Hepatocyte (in vitro differentiated cells): ENCODE measurements around the gene GADD45G. TPM values are rescaled to one million over a fixed set of nuclear protein-coding genes. Genes with fewer than 3 reads are reported as not detected.

Experiments used
- DNase-seq: peaks from one replicate; pipeline ENCODE4 v3.0.0-alpha.2; 2016; ENCODE audit warnings: low spot score
- H2AFZ ChIP-seq: fragments of 200-600 bp; sonication (generic); 2 replicates; pipeline ENCODE4 v1.6.0; 2016; ENCODE audit warnings: antibody characterized with exemption, mild to moderate bottlenecking
- H3K27ac ChIP-seq: fragments of 200-600 bp; sonication (generic); 2 replicates; pipeline ENCODE4 v1.5.1; 2016; ENCODE audit warnings: mild to moderate bottlenecking
- H3K27me3 ChIP-seq: fragments of 200-600 bp; sonication (generic); 2 replicates; pipeline ENCODE4 v1.6.1; 2016
- H3K36me3 ChIP-seq: fragments of 200-600 bp; sonication (generic); replicated peaks from 2 replicates; pipeline ENCODE4 v1.5.1; 2016; ENCODE audit warnings: low read depth; ENCODE audit not compliant: insufficient read depth
- H3K4me1 ChIP-seq: fragments of 200-600 bp; sonication (generic); 2 replicates; pipeline ENCODE4 v1.5.1; 2016; ENCODE audit warnings: mild to moderate bottlenecking, moderate library complexity; ENCODE audit not compliant: insufficient read depth
- H3K4me2 ChIP-seq: fragments of 200-600 bp; sonication (generic); 2 replicates; pipeline ENCODE4 v1.6.0; 2016
- H3K4me3 ChIP-seq: fragments of 200-600 bp; sonication (generic); 2 replicates; pipeline ENCODE4 v1.5.1; 2016; ENCODE audit warnings: mild to moderate bottlenecking
- H3K79me2 ChIP-seq: fragments of 200-600 bp; sonication (generic); 2 replicates; pipeline ENCODE4 v1.6.0; 2017; ENCODE audit warnings: mild to moderate bottlenecking
- H3K9me2 ChIP-seq: fragments of 200-600 bp; sonication (generic); replicated peaks from 2 replicates; pipeline ENCODE4 v1.6.0; 2017; ENCODE audit warnings: mild to moderate bottlenecking; ENCODE audit not compliant: insufficient read depth
- H3K9me3 ChIP-seq: fragments of 200-600 bp; sonication (generic); 2 replicates; pipeline ENCODE4 v1.5.1; 2016; ENCODE audit warnings: low read depth, mild to moderate bottlenecking
- H4K20me1 ChIP-seq: fragments of 200-600 bp; sonication (generic); 2 replicates; pipeline ENCODE4 v1.6.0; 2016; ENCODE audit warnings: mild to moderate bottlenecking; ENCODE audit not compliant: insufficient read depth, poor library complexity, severe bottlenecking
- CTCF ChIP-seq: fragments of 200-600 bp; sonication (generic); IDR thresholded peaks from 2 replicates; pipeline ENCODE4 v1.5.1; 2016; ENCODE audit warnings: antibody characterized with exemption, mild to moderate bottlenecking; ENCODE audit not compliant: poor library complexity
- EZH2 ChIP-seq: fragments of 200-600 bp; sonication (generic); IDR thresholded peaks from 2 replicates; pipeline ENCODE4 v1.6.1; 2016; ENCODE audit warnings: antibody characterized with exemption, mild to moderate bottlenecking, borderline replicate concordance
- EZH2phosphoT487 ChIP-seq: fragments of 200-600 bp; sonication (generic); IDR thresholded peaks from one replicate; pipeline ENCODE4 v1.6.1; 2018; ENCODE audit warnings: antibody characterized with exemption, mild to moderate bottlenecking, low read depth, moderate library complexity; ENCODE audit not compliant: unreplicated experiment, severe bottlenecking
- WGBS: methylation state at CpG from one replicate; pipeline ENCODE4 v1.1.6; 2016; ENCODE audit warnings: low lambda C conversion rate; ENCODE audit errors: missing lambda C conversion rate; 5-methylcytosine and 5-hydroxymethylcytosine counted together
- polyA plus RNA-seq: library from polyadenylated mRNA; unstranded; fragments of >200 nt; fragmentation: Nextera tagmentation; extraction: Ambion mirVana; gene quantifications from 2 replicates; pipeline ENCODE4 v1.2.1, GENCODE V29; 2016
- total RNA-seq: library from RNA; depleted of rRNA; stranded (reverse); fragments of >200 nt; gene quantifications from 2 replicates; pipeline ENCODE4 v1.2.3, GENCODE V29; 2014

GADD45G gene
- total and polyA plus RNA-seq, 2 experiments from 2014 or later, result 15.7 to 45.1 TPM

- peaks cover 13% of the 10 kb centered on the region for H3K4me1 ChIP-seq
- H3K36me3 ChIP-seq, result no peaks in the 10 kb centered on the region
- no peak overlapping the region for H3K4me3 ChIP-seq
- no peaks in the 10 kb centered on the region for H3K9me3 ChIP-seq
- no peak for TF ChIP-seq EZH2
- no peak for TF ChIP-seq EZH2phosphoT487
- TF ChIP-seq CTCF, result no peak
- H2AFZ ChIP-seq, result no peak overlapping the region
- WGBS, result 94% methylated on average over 6 of the region's 6 CpGs
- no peak for DNase-seq
- H3K27ac ChIP-seq, result no peak overlapping the region
- H3K4me2 ChIP-seq, result no peak overlapping the region
- H3K27me3 ChIP-seq, result no peaks in the 10 kb centered on the region
- H4K20me1 ChIP-seq, result no peaks in the 10 kb centered on the region
- no peaks in the 10 kb centered on the region for H3K9me2 ChIP-seq
- no peaks in the 10 kb centered on the region for H3K79me2 ChIP-seq
Observed at GRCh38 chr9:89633404-89633803, 28.6 kb downstream of the GADD45G start.

GRCh38 chr9:89633920-89634319 is 29.1 kb downstream of the GADD45G start:
- H3K4me1 ChIP-seq, result peaks cover 13% of the 10 kb centered on the region
- no peak overlapping the region for H2AFZ ChIP-seq
- H3K36me3 ChIP-seq, result no peaks in the 10 kb centered on the region
- no peaks in the 10 kb centered on the region for H3K79me2 ChIP-seq
- DNase-seq, result no peak
- no peak overlapping the region for H3K4me3 ChIP-seq
- WGBS, result 97% methylated on average over 9 of the region's 9 CpGs
- H4K20me1 ChIP-seq, result no peaks in the 10 kb centered on the region
- H3K9me2 ChIP-seq, result no peaks in the 10 kb centered on the region
- no peaks in the 10 kb centered on the region for H3K9me3 ChIP-seq
- H3K27me3 ChIP-seq, result no peaks in the 10 kb centered on the region
- TF ChIP-seq EZH2phosphoT487 (no peak), CTCF (no peak), EZH2 (no peak)
- no peak overlapping the region for H3K4me2 ChIP-seq
- no peak overlapping the region for H3K27ac ChIP-seq

- H3K9me3 ChIP-seq, result no peaks in the 10 kb centered on the region
- no peaks in the 10 kb centered on the region for H4K20me1 ChIP-seq
- H3K4me3 ChIP-seq, result no peak overlapping the region
- peaks cover 13% of the 10 kb centered on the region for H3K4me1 ChIP-seq
- no peaks in the 10 kb centered on the region for H3K27me3 ChIP-seq
- DNase-seq, result no peak
- TF ChIP-seq CTCF (no peak), EZH2 (no peak), EZH2phosphoT487 (no peak)
- H3K27ac ChIP-seq, result no peak overlapping the region
- H3K79me2 ChIP-seq, result no peaks in the 10 kb centered on the region
- no peak overlapping the region for H2AFZ ChIP-seq
- H3K4me2 ChIP-seq, result no peak overlapping the region
- no peaks in the 10 kb centered on the region for H3K9me2 ChIP-seq
- WGBS, result 58% methylated on average over 7 of the region's 7 CpGs
- H3K36me3 ChIP-seq, result no peaks in the 10 kb centered on the region
Observed at GRCh38 chr9:89634995-89635742, 30.4 kb downstream of the GADD45G start.
